AG04449 (cell line): Measurements from ENCODE around the gene CDX1.

Experiments
- CTCF ChIA-PET: fragments of 350-600 bp; formaldehyde crosslinking; extraction: SDS; loops from one replicate; lab custom pipeline; 2021; ENCODE audit warnings: antibody characterized with exemption; lab: Yijun Ruan, JAX
- POLR2A ChIA-PET: fragments of 400-600, 350-600 bp; formaldehyde crosslinking; extraction: SDS; loops from one replicate; lab custom pipeline; 2020; ENCODE audit warnings: antibody characterized with exemption, inconsistent platforms; lab: Yijun Ruan, JAX
- DNase-seq: peaks from one replicate; pipeline ENCODE4 v3.0.0-alpha.2; 2010; ENCODE audit warnings: low read depth, low spot score
- H3K4me3 ChIP-seq: 2 replicates; pipeline ENCODE4 v1.5.1; 2011; ENCODE audit warnings: low read depth, mild to moderate bottlenecking, control low read depth, low read length
- TF ChIP-seq, protein P1 (sequence below): IDR thresholded peaks from one replicate; pipeline ENCODE4 v1.5.1; 2011; ENCODE audit warnings: mild to moderate bottlenecking, moderate library complexity, low read length, control low read depth, inconsistent platforms; ENCODE audit not compliant: insufficient read depth; ENCODE audit errors: missing control alignments

CDX1 gene

GRCh38 chr5:150164211-150164980, 2.2 kb upstream of the CDX1 start:
- no peak for DNase-seq
- ChIA-PET POLR2A (no interaction called here), CTCF (interaction anchor here (0.8 to 9.1 kb wide), 6 partner anchors 10 to 187 kb away, joined by 3 to 176 read pairs (median 16); no protein-coding TSS in a partner anchor)
- TF ChIP-seq, protein P1, sequence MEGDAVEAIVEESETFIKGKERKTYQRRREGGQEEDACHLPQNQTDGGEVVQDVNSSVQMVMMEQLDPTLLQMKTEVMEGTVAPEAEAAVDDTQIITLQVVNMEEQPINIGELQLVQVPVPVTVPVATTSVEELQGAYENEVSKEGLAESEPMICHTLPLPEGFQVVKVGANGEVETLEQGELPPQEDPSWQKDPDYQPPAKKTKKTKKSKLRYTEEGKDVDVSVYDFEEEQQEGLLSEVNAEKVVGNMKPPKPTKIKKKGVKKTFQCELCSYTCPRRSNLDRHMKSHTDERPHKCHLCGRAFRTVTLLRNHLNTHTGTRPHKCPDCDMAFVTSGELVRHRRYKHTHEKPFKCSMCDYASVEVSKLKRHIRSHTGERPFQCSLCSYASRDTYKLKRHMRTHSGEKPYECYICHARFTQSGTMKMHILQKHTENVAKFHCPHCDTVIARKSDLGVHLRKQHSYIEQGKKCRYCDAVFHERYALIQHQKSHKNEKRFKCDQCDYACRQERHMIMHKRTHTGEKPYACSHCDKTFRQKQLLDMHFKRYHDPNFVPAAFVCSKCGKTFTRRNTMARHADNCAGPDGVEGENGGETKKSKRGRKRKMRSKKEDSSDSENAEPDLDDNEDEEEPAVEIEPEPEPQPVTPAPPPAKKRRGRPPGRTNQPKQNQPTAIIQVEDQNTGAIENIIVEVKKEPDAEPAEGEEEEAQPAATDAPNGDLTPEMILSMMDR, result no peak
- H3K4me3 ChIP-seq, result no peak overlapping the region

- TF ChIP-seq, protein P1, result no peak
- H3K4me3 ChIP-seq, result no peak overlapping the region
- CTCF ChIA-PET, result interaction anchor here (1.3 to 1.7 kb wide), 2 partner anchors 10 to 36 kb away, joined by 4 to 10 read pairs; no protein-coding TSS in a partner anchor
Measured at GRCh38 chr5:150166037-150166649, 435 bp upstream of the CDX1 start.

GRCh38 chr5:150167512-150167850, 903 bp downstream of the CDX1 start:
- CTCF ChIA-PET, result interaction anchor here (1.7 kb wide), 1 partner anchor 8 kb away, joined by 10 read pairs; no protein-coding TSS in a partner anchor
- no peak for DNase-seq
- POLR2A ChIA-PET, result no interaction called here
- no peak overlapping the region for H3K4me3 ChIP-seq
- TF ChIP-seq, protein P1, result no peak

More at GRCh38 chr5:150166037-150166649, 435 bp upstream of the CDX1 start:
- POLR2A ChIA-PET, result interaction anchor here (0.8 kb wide), 1 partner anchor 11 kb away, joined by 3 read pairs; no protein-coding TSS in a partner anchor
- no peak for DNase-seq

DNA sequence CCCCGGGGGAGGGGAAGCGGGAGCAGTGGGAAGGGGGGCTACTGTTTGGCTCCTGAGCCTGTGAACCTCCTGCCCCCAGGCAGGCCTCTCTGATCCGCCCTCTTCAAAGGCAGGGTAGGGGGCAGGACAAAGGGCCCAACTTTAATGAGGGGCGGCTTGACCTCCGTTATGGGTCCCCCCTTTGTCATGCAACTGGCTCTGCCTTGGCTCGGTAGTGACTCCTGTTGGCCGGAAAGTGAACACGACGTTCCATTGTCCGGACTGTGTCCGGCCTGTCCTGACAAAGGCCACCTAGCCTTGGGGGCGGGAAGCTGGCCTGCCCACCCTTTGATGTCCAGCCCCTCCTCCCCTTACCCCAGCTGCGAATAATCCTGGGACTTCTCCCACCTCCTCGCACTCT, 1.3 kb downstream of the CDX1 start:
- POLR2A ChIA-PET, result no interaction called here
- H3K4me3 ChIP-seq, result no peak overlapping the region
- DNase-seq, result no peak
- TF ChIP-seq, protein P1, result peak; percentile 3
- CTCF ChIA-PET, result interaction anchor here (0.8 to 13.3 kb wide), 4 partner anchors 7 to 50 kb away, joined by 3 to 176 read pairs (median 4); no protein-coding TSS in a partner anchor

DNA sequence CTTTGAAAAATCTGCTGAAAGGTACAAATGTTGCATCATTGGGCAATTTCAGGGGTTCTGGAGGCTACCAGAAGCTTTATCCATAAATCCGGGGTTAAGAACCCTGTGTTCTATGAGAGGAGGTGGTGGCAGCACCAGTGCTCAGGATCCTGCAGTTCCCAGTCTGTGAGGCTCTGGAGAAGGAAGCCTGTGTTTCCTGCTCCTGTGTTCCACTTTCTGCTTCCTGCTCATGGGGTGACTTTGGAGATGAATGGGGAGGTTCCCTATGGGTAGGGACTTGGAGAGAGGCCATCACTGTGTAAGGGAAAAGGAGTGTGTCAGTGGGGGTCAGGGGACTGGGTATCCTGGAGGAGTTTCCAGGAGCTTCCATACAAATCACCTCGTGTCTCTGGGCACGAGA, 2.3 kb downstream of the CDX1 start:
- ChIA-PET POLR2A (interaction anchor here (0.7 kb wide), 1 partner anchor 63 kb away, joined by 3 read pairs; no protein-coding TSS in a partner anchor), CTCF (interaction anchor here (1.3 to 13.3 kb wide), 3 partner anchors 8 to 47 kb away, joined by 3 to 176 read pairs (median 6); no protein-coding TSS in a partner anchor)
- H3K4me3 ChIP-seq, result no peak overlapping the region
- no peak for DNase-seq
- TF ChIP-seq, protein P1, result no peak

DNA sequence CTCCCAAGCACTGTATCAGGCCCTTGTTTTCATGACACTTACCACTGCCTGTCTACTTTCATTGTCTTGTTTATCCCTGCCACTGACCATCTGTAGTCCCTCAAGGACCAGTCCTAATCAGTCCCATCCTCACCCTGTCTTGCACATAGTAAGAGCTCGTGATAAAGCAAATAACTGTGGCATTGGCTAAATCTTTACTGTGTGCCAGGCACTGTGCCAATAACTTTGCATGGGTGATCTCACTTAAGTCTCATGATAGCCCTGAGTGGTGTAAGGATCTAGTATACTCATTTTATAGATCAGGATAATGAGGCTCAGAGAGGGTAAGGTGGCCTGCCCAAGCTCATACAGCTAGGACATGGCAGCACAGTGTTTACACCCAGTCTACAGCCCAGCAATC, 5.6 kb downstream of the CDX1 start:
- no peak for DNase-seq
- CTCF ChIA-PET, result interaction anchor here (1.4 to 13.3 kb wide), 5 partner anchors 11 to 75 kb away, joined by 3 to 176 read pairs (median 3); no protein-coding TSS in a partner anchor
- no peak overlapping the region for H3K4me3 ChIP-seq
- TF ChIP-seq, protein P1, result no peak
- POLR2A ChIA-PET, result no interaction called here
